Stimulated activated CD8-positive, alpha-beta memory T cell treated with anti-CD3 and anti-CD28 coated beads, Interleukin-4, amount 100 ng/mL, for 48 hours (primary cell): ENCODE results near the gene IMPACT.

Experiments
- DNase-seq: peaks from one replicate; pipeline ENCODE4 v3.0.0-alpha.2; 2020

The IMPACT gene

GRCh38 chr18:24426398-24427294 lies at the start of gene IMPACT:
Gene IMPACT (plus strand): TSS chr18:24426670. CDS start chr18:24426757, 87 bp downstream.
- peak; percentile 84 for DNase-seq

DNA sequence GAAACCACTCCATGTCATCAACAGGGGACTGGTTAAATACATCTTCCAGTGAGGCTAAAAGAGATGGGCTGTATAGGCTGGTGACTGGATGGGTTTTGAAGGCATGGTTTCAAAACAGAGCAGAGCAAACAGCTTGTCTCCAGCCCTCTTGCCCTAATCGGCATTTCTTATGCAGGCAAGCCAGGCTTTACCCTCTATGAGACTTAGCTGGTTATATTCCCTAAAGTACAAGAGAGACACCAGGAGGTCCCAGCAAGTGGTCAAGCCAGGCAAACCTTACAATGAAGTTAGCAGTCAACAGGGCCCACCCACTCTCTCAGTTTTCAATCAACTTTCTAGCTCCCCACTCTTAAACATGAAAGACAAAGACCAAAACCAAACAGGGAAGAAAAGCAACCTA lies 47.9 kb upstream of the IMPACT start:
- no peak for DNase-seq

DNA sequence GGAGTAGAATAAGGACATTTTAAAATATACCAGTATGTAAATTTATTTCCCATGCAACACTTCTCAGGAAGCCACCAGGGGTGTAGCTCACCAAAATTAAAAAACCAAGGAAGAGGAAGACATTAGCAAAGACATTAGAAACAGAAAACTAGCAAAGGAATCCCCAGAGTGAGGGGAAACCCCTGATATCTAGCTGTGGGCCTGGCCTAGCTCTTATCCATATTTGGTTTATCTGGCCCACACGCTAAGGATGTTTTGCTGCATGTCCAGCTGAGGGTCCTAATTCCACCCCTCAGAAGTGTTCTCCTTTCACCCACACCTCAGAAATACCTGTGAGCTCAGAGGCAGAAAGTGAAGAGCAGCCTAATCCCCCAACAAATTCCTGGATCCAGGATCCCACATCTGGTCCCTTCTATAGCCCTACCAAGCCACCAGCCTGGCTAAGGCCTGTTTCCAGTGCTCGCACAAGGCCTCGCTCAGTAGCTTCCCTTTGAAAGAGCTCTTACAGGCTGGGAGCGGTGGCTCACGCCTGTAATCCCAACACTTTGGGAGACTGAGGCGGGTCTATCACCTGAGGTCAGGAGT lies 46.2 kb upstream of the IMPACT start:
- DNase-seq, result no peak

- no peak for DNase-seq
These were observed 45.3 kb upstream of the IMPACT start for GRCh38 chr18:24381126-24381525.

- no peak for DNase-seq
These were observed 39.8 kb upstream of the IMPACT start for GRCh38 chr18:24386681-24387080.

DNA sequence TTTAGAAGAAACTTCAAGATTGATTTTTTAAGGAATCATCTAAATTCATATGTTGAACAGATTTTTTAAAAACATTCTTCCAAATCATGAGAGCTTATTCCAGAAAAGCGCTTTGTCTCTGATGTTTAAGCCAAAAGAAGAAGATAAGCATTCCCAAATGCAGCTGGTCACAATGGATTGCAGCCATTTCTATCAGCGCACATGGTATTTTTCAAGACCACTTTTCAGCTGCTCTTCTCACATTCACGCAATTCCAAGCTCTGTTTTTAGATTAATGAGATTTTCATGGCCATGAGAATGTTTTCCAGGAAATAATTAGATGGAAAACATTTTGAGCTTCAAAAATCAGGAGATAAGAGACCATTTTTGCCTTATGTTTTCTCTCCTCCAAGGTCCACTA lies 37.5 kb upstream of the IMPACT start:
- no peak for DNase-seq

GRCh38 chr18:24395049-24395795 lies 31.2 kb upstream of the IMPACT start:
- DNase-seq, result no peak

DNA sequence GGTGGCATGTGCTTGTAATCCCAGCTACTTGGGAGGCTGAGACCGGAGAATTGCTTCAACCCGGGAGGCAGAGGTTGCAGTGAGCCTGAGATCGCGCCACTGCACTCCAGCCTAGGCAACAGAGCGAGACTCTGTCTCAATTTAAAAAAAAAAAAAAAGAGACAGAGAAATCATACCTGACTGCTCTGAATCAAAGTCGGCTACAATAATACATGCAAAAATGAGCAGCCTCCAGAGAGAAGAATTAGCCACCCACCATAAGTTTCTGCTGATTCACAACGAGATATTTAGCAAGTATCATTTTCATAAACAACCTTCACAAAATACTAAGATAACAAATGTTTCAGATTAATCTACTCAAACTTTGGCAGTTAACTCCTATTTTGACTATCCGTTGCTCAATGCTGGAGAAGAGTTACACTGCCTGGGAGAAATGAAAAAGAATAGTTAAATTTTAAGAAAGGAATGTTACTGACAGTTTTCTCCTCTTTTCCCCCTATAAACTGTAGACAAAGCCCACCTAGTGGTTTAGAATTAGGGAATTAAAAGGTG lies 30.3 kb upstream of the IMPACT start:
- no peak for DNase-seq

GRCh38 chr18:24397131-24397693 lies 29.3 kb upstream of the IMPACT start:
- peak; percentile 48 for DNase-seq

DNA sequence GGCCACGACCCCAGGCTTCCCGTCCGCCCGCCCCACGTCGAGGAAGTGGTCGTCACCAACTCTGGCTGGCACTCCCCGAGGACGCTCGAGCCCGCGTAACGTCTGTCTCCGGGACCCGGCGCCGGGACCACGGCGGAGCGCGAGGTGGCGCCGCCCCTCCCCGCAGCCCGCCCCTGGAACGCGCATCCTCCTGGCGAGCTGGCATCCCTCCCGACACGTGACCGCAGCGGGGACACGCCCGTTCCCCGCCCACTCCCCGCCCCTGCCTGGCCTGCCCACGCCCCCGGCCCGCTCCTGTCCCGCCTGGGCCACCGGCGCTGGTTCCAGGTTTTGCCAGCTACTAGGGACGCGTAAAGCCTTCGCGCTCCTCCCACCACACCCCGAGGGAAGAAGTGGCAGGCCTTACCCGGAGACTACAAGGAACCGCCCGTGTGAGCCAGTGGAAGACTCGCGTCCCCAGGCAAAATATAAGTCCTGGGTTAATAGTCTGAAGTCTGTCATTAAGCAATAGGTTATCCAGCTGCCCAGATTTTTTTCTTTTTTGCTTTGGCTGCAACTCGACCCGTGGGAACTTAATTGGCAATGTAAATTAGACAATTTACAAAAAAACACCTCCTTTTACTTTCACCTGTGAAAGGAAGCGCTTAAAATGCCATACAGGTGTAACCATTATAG lies 28.6 kb upstream of the IMPACT start, which contains the start of gene OSBPL1A:
OSBPL1A (minus strand) TSS at position 131 of the 675 bp plus-strand sequence. CDS start 20,291 bp downstream, outside the sequence.
- DNase-seq, result peak; percentile 84

DNA sequence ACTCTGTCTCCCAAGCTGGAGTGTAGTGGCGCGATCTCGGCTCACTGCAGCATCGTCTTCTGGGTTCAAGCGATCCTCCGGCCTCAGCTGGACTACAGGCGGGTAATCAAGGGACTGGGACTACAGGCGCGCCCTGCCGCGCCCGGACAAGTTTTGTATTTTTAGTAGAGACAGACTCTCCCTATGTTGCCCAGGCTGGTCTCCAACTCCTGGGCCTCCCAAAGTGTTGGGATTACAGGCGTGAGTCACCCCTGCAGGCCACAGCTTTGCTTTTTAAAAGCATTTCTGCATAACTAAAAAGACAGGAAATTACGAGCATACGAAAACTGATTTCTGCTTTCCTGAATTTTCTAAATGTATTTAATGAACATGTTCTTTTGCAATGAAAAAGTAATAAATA lies 27.9 kb upstream of the IMPACT start:
- DNase-seq, result no peak

- DNase-seq, result no peak
These were observed 25.9 kb upstream of the IMPACT start for GRCh38 chr18:24400587-24400986.

- peak; percentile 57 for DNase-seq
These were observed 24.2 kb upstream of the IMPACT start for GRCh38 chr18:24402209-24402785.

GRCh38 chr18:24403076-24403475 lies 23.4 kb upstream of the IMPACT start:
- DNase-seq, result no peak

DNA sequence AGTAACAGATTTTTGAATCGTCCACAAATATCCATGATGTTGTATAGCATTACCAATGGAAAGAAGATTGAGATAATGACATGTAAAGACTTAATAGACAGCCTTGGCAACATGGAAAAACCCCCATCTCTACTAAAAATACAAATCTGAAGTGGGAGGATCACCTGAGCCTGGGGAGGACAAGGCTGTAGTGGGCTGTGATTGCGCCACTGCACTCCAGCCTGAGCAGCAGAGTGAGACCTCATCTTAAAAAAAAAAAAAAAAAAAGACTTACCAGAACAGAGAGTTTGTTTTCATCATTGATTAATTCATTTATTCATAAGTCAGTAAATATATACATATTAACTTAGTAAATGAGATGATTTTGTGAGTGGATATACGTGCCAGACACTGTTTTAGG lies 21.9 kb upstream of the IMPACT start:
- no peak for DNase-seq

- DNase-seq, result no peak
These were observed 18.0 kb upstream of the IMPACT start for GRCh38 chr18:24408496-24408895.

- no peak for DNase-seq
These were observed 13.3 kb upstream of the IMPACT start for GRCh38 chr18:24413148-24413547.

GRCh38 chr18:24414349-24415003 lies 12.0 kb upstream of the IMPACT start:
- peak; percentile 38 for DNase-seq

DNA sequence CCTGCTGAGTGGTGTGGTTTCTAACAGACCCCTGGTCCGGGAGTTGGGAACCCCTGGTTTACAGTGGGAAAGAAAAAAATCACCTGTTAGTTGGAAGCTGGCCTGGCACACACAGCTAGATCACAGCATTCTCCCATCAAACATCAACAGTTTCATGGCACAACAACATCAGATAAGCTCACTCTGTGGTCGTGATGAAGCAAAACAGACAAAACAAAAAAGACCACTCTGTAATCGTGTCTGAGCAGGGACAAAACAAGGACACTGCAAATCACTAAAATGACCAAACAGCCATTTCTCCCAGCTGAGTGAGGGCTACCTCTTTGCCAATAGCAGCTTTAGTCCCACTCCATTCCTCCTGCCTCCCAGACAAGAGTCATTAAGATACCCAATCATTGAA lies 9.0 kb upstream of the IMPACT start:
- no peak for DNase-seq

GRCh38 chr18:24420551-24420950 lies 5.9 kb upstream of the IMPACT start:
- no peak for DNase-seq

DNA sequence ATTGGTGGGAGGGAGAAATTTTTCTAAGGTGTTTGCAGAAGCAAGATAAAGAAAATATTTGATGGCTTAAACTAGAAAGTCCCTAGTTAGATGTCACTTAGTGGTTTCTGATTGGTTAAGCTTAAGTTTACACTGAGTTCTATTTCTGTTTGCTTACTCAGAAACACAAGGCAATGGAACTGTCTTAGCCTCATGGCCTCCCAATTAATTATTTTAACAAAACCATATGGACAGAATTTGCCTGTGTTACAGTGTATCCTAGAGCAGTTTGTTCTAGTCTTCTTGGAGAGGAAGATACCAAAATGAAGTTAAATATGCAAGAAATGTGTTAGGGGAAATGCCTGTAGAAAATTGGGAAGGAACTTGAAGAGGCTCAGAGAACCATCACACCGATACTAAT lies 4.6 kb upstream of the IMPACT start:
- DNase-seq, result no peak

- DNase-seq, result no peak
These were observed 435 bp upstream of the IMPACT start for GRCh38 chr18:24426073-24426397.
